HFFc6 (cell line): ENCODE data around the gene MSX2. TPM values are rescaled to one million over a fixed set of nuclear protein-coding genes. Genes with fewer than 3 reads are reported as not detected.

Experiments used
- DNase-seq: peaks from one replicate; pipeline ENCODE4 v3.0.0-alpha.2; 2018
- H3K27ac Mint-ChIP-seq: 2 replicates; pipeline ENCODE4 v1.8.0; 2020; ENCODE audit warnings: mild to moderate bottlenecking, mixed read lengths
- H3K27me3 Mint-ChIP-seq: 2 replicates; pipeline ENCODE4 v1.8.0; 2021; ENCODE audit warnings: mild to moderate bottlenecking, moderate library complexity, mixed read lengths; ENCODE audit not compliant: insufficient read depth
- H3K36me3 Mint-ChIP-seq: 2 replicates; pipeline ENCODE4 v1.8.0; 2021; ENCODE audit warnings: low read depth, mixed read lengths
- H3K4me1 Mint-ChIP-seq: 2 replicates; pipeline ENCODE4 v1.8.0; 2020; ENCODE audit warnings: low read depth, mixed read lengths
- H3K4me3 Mint-ChIP-seq: 2 replicates; pipeline ENCODE4 v1.8.0; 2020; ENCODE audit warnings: mild to moderate bottlenecking, moderate library complexity, mixed read lengths
- H3K9me3 Mint-ChIP-seq: 2 replicates; pipeline ENCODE4 v1.8.0; 2020; ENCODE audit warnings: mild to moderate bottlenecking, mixed read lengths
- total RNA-seq, 6 experiments: library from RNA; stranded (reverse); fragmentation: NEBNext Ultra II Directional; extraction: Animal tissue kit (Norgen Biotek cat#: 25700); gene quantifications; 2 replicates in 1 of 6; 3 replicates in 5 of 6; pipeline ENCODE4 v1.2.3, GENCODE V29; 2021
- TF ChIP-seq, protein P1 (sequence below): fragments of 200-600 bp; sonication (generic); IDR thresholded peaks from 2 replicates; pipeline ENCODE4 v1.5.0; 2021; ENCODE audit warnings: antibody characterized with exemption, mild to moderate bottlenecking

The MSX2 gene
- total RNA-seq, 6 experiments from 2014 or later = not detected

- no peak overlapping the region for H3K4me3 Mint-ChIP-seq
- DNase-seq = no peak
Measured at GRCh38 chr5:174741352-174741751, 17.0 kb downstream of the MSX2 start.

GRCh38 chr5:174744896-174745295, 20.5 kb downstream of the MSX2 start:
- TF ChIP-seq, protein P1, sequence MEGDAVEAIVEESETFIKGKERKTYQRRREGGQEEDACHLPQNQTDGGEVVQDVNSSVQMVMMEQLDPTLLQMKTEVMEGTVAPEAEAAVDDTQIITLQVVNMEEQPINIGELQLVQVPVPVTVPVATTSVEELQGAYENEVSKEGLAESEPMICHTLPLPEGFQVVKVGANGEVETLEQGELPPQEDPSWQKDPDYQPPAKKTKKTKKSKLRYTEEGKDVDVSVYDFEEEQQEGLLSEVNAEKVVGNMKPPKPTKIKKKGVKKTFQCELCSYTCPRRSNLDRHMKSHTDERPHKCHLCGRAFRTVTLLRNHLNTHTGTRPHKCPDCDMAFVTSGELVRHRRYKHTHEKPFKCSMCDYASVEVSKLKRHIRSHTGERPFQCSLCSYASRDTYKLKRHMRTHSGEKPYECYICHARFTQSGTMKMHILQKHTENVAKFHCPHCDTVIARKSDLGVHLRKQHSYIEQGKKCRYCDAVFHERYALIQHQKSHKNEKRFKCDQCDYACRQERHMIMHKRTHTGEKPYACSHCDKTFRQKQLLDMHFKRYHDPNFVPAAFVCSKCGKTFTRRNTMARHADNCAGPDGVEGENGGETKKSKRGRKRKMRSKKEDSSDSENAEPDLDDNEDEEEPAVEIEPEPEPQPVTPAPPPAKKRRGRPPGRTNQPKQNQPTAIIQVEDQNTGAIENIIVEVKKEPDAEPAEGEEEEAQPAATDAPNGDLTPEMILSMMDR = no peak
- no peaks in the 10 kb centered on the region for H3K4me1 Mint-ChIP-seq
- H3K27ac Mint-ChIP-seq = no peak overlapping the region
- no peak overlapping the region for H3K4me3 Mint-ChIP-seq
- peaks cover 55% of the 10 kb centered on the region for H3K9me3 Mint-ChIP-seq
- no peak for DNase-seq
- peaks cover 3% of the 10 kb centered on the region; the same call in 1 of the 2 replicates for H3K27me3 Mint-ChIP-seq
- peaks cover 14% of the 10 kb centered on the region; the same call in 1 of the 2 replicates for H3K36me3 Mint-ChIP-seq

More at GRCh38 chr5:174741352-174741751, 17.0 kb downstream of the MSX2 start:
- no peaks in the 10 kb centered on the region for H3K4me1 Mint-ChIP-seq
- peaks cover 13% of the 10 kb centered on the region; the same call in 1 of the 2 replicates for H3K36me3 Mint-ChIP-seq
- peaks cover 50% of the 10 kb centered on the region for H3K9me3 Mint-ChIP-seq
- H3K27me3 Mint-ChIP-seq = no peaks in the 10 kb centered on the region
- H3K27ac Mint-ChIP-seq = no peak overlapping the region
- TF ChIP-seq, protein P1 = no peak

GRCh38 chr5:174745590-174746103, 21.3 kb downstream of the MSX2 start:
- TF ChIP-seq, protein P1 = no peak
- Mint-ChIP-seq H3K36me3 (peaks cover 14% of the 10 kb centered on the region; the same call in 1 of the 2 replicates), H3K27me3 (peaks cover 3% of the 10 kb centered on the region; the same call in 1 of the 2 replicates), H3K9me3 (peaks cover 55% of the 10 kb centered on the region), H3K27ac (no peak overlapping the region), H3K4me1 (no peaks in the 10 kb centered on the region), H3K4me3 (no peak overlapping the region)
- DNase-seq = no peak

DNA sequence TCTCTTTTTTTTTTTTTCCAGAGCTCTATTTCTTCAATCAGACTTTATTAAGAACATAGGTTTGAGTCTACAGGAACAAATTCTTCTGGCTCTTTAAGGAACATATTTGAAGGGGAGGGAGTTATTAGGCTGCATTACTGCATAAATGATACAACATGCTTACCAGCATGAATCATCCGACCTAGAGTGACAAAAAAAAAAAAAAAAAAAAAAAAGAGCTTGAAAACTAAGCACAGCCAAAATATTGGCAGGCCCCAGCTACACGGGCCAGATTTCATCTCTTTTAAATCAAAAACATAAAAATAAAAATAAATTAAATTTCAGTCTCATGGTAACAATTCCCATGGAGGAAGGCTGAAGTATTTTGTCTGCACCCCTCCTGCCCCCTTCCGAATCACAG, 26.3 kb downstream of the MSX2 start:
- Mint-ChIP-seq H3K9me3 (peaks cover 21% of the 10 kb centered on the region), H3K4me1 (no peaks in the 10 kb centered on the region), H3K27me3 (peaks cover 3% of the 10 kb centered on the region; the same call in 1 of the 2 replicates), H3K27ac (no peak overlapping the region), H3K4me3 (no peak overlapping the region), H3K36me3 (peaks cover 8% of the 10 kb centered on the region; the same call in 1 of the 2 replicates)
- TF ChIP-seq, protein P1 = no peak
- no peak for DNase-seq

DNA sequence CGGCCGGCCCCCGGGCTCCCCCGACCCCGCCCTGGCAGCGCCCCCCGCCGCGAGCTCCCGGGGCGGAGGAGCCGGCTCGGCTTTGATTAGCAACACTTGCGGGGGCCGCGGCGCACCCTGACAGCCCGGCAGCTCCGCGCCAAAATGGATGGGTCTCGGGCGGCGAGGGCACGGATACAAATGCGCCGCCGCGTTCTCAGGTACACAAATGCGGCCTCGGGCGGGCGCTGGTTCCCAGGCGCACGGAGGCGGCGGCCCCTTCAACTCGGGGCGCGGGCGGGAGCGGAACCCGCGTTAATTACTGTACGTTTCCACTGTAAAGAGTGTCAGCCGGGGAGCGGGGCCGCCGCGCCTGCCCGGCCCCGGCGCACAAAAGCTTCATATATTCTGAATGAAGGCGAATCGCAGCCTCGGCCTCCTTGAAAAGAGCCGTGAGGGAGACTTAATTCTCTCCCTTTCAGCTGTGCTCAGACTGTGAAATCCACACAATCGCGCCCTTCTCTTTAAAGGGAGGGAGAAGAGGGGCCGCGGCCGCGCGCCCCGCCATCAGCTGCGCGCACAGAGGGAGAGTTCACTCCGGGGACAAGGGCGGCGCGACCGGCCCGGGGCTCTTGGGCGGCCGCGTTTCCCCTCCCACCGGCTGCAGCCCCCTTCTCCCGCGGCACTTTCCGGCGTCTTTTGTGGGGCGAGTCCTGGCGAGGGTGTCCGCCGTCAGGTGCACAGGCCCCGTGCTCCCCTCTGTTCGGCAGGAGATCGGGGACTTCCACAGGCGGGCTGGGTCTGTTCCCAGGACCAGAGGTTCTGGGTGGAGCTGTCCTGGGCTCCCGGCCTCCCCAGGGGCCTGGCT, 27.0 kb downstream of the MSX2 start:
- peaks cover 1% of the 10 kb centered on the region; the same call in 1 of the 2 replicates for H3K36me3 Mint-ChIP-seq
- no peak for DNase-seq
- H3K4me1 Mint-ChIP-seq = no peaks in the 10 kb centered on the region
- no peak overlapping the region for H3K27ac Mint-ChIP-seq
- peaks cover 3% of the 10 kb centered on the region; the same call in 1 of the 2 replicates for H3K27me3 Mint-ChIP-seq
- no peak overlapping the region for H3K4me3 Mint-ChIP-seq
- H3K9me3 Mint-ChIP-seq = peaks cover 14% of the 10 kb centered on the region
- TF ChIP-seq, protein P1 = no peak
